Endothelial cell of umbilical vein (primary cell): ENCODE measurements around the gene CMTM8. TPM values are rescaled to one million over a fixed set of nuclear protein-coding genes. Genes with fewer than 3 reads are reported as not detected.

ENCODE experiments used
- BruUV-seq: library from RNA; stranded (reverse); fragments of 400-500 nt; replicated peaks from 2 replicates; lab custom pipeline; 2021; lab: Mats Ljungman, UMichigan
- CTCF ChIA-PET: fragments of 300-600, 350-600 bp; sonication (Branson Sonifier 250); formaldehyde crosslinking; loops from one replicate; lab custom pipeline; 2021; ENCODE audit warnings: antibody characterized with exemption, inconsistent platforms; lab: Charles Lee
- POLR2A ChIA-PET: fragments of 300-600, 350-600 bp; sonication (Branson Sonifier 250); formaldehyde crosslinking; loops from one replicate; lab custom pipeline; 2021; ENCODE audit warnings: antibody characterized with exemption, inconsistent platforms; lab: Charles Lee
- DNase-seq: peaks from one replicate; pipeline ENCODE4 v3.0.0-alpha.2; 2011; ENCODE audit warnings: low read depth, low spot score
- FAIRE-seq: peaks from 2 replicates; lab custom pipeline; 2011; peaks lifted over from hg19 to GRCh38; lab: Jason Lieb, UNC
- H2AFZ ChIP-seq: 2 replicates; pipeline ENCODE4 v1.6.0; 2012; ENCODE audit warnings: low read depth, low read length, control low read depth, inconsistent platforms
- H3K27ac ChIP-seq: 2 replicates; pipeline ENCODE4 v1.5.1; 2011; ENCODE audit warnings: low read depth, mild to moderate bottlenecking, control low read depth, low read length, moderate library complexity; ENCODE audit not compliant: insufficient read depth
- H3K27me3 ChIP-seq, 2 experiments: 2 replicates each; pipeline versions ENCODE4 v1.6.0 to v1.6.1; 2011; ENCODE audit warnings: low read length in 2 of 2, mixed read lengths in 1 of 2; ENCODE audit not compliant: control insufficient read depth in 2 of 2, insufficient read depth in 2 of 2
- H3K36me3 ChIP-seq, 2 experiments: 2 replicates in 1 of 2; 3 replicates in 1 of 2; pipeline ENCODE4 v1.5.1; 2011; ENCODE audit warnings: low read length in 2 of 2, mild to moderate bottlenecking in 1 of 2, moderate library complexity in 1 of 2; ENCODE audit not compliant: control insufficient read depth in 2 of 2, insufficient read depth in 2 of 2; ENCODE audit errors: extremely low read depth in 1 of 2
- H3K4me1 ChIP-seq: 3 replicates; pipeline ENCODE4 v1.5.1; 2011; ENCODE audit warnings: mild to moderate bottlenecking, low read length; ENCODE audit not compliant: control insufficient read depth, insufficient read depth; ENCODE audit errors: extremely low read depth
- H3K4me2 ChIP-seq: 2 replicates; pipeline ENCODE4 v1.6.1; 2011; ENCODE audit warnings: low read length, control low read depth, mixed read lengths; ENCODE audit not compliant: insufficient read depth
- H3K4me3 ChIP-seq, 3 experiments: fragments of 200-600 bp in 1 of 3; sonication (generic), shearing (Covaris generic) in 1 of 3; replicated peaks in 1 of 3; 2 replicates each; pipeline ENCODE4 v1.5.1; 2011 to 2016; ENCODE audit warnings: control low read depth in 3 of 3, low read length in 3 of 3, mild to moderate bottlenecking in 2 of 3, inconsistent platforms in 1 of 3, low read depth in 1 of 3, moderate library complexity in 1 of 3; ENCODE audit not compliant: insufficient read depth in 1 of 3
- H3K79me2 ChIP-seq: 2 replicates; pipeline ENCODE4 v1.6.0; 2012; ENCODE audit warnings: low read length, inconsistent platforms; ENCODE audit not compliant: control insufficient read depth, insufficient read depth
- H3K9ac ChIP-seq: replicated peaks from 2 replicates; pipeline ENCODE3; 2011; ENCODE audit warnings: low read length, control low read depth; ENCODE audit not compliant: insufficient read depth; ENCODE audit errors: extremely low read depth
- H3K9me1 ChIP-seq: replicated peaks from 3 replicates; pipeline ENCODE4 v1.6.0; 2011; ENCODE audit warnings: mild to moderate bottlenecking, low read length; ENCODE audit not compliant: control insufficient read depth, insufficient read depth; ENCODE audit errors: extremely low read depth
- H3K9me3 ChIP-seq: replicated peaks from 2 replicates; pipeline ENCODE4 v1.5.1; 2012; ENCODE audit warnings: low read length, inconsistent platforms; ENCODE audit not compliant: control insufficient read depth, insufficient read depth
- H4K20me1 ChIP-seq: replicated peaks from 2 replicates; pipeline ENCODE3; 2011; ENCODE audit warnings: mild to moderate bottlenecking, low read length; ENCODE audit not compliant: control insufficient read depth, insufficient read depth; ENCODE audit errors: extremely low read depth
- EZH2 ChIP-seq: IDR thresholded peaks from 2 replicates; pipeline ENCODE4 v1.6.1; 2012; ENCODE audit warnings: borderline replicate concordance, low read depth, mild to moderate bottlenecking, moderate library complexity, low read length, inconsistent platforms; ENCODE audit not compliant: severe bottlenecking
- FOS ChIP-seq: IDR thresholded peaks from 2 replicates; pipeline ENCODE4 v1.6.1; 2011; ENCODE audit warnings: mild to moderate bottlenecking, low read length, moderate library complexity, borderline replicate concordance; ENCODE audit not compliant: insufficient read depth
- GATA2 ChIP-seq: IDR thresholded peaks from 2 replicates; pipeline ENCODE4 v1.7.0; 2011; ENCODE audit warnings: low read depth, mild to moderate bottlenecking, moderate library complexity, mixed read lengths, low read length; ENCODE audit not compliant: insufficient read length, insufficient read depth
- JUN ChIP-seq: IDR thresholded peaks from 2 replicates; pipeline ENCODE4 v1.6.1; 2011; ENCODE audit warnings: borderline replicate concordance, low read depth; ENCODE audit not compliant: insufficient read length, insufficient read depth
- MYC ChIP-seq: IDR thresholded peaks from one replicate; pipeline ENCODE4 v1.6.1; 2011; ENCODE audit warnings: mild to moderate bottlenecking, low read depth, low read length
- POLR2A ChIP-seq: IDR thresholded peaks from 2 replicates; pipeline ENCODE4 v1.6.1; 2012; ENCODE audit warnings: low read depth, mild to moderate bottlenecking, control low read depth, low read length
- POLR2AphosphoS5 ChIP-seq: IDR thresholded peaks from 2 replicates; pipeline ENCODE4 v1.6.1; 2012; ENCODE audit warnings: low read depth, mild to moderate bottlenecking, control low read depth, low read length, moderate library complexity; ENCODE audit not compliant: insufficient read depth
- dilution Hi-C: fragments of 300-500 bp; cut with MboI; formaldehyde crosslinking; loops from one replicate; pipeline ENCODE4 v1.15.0; 2019; ENCODE audit warnings: low sequenced_read_pairs; ENCODE audit not compliant: extremely low pct_ligation_motif_present
- intact Hi-C: fragments of 100-400 bp; cut with micrococcal nuclease; formaldehyde crosslinking; loops from one replicate; pipeline ENCODE4 v1.10.0; 2022
- polyA plus RNA-seq, 4 experiments: library from polyadenylated mRNA; depleted of rRNA in 3 of 4; stranded (reverse) in 3 of 4; unstranded in 1 of 4; fragments of >200 nt; gene quantifications; 2 replicates each; pipeline versions ENCODE4 v1.2.1 to v1.2.3, GENCODE V29; 2011 to 2012; ENCODE audit warnings: missing spikeins in 1 of 4
- total RNA-seq: library from RNA; stranded (reverse); gene quantifications from 2 replicates; pipeline ENCODE4 v1.2.3, GENCODE V29; 2021
- TF ChIP-seq, protein P1 (sequence below), 2 donors: IDR thresholded peaks; 1 replicate in 1 of 2; 2 replicates in 1 of 2; pipeline ENCODE4 v1.5.1; 2011; ENCODE audit warnings: low read length in 2 of 2, mild to moderate bottlenecking in 2 of 2, moderate library complexity in 2 of 2, control low read depth in 1 of 2, inconsistent platforms in 1 of 2, low read depth in 1 of 2; ENCODE audit not compliant: insufficient read depth in 1 of 2; ENCODE audit errors: extremely low read depth in 1 of 2
- TF ChIP-seq, protein P2 (sequence below): IDR thresholded peaks from 2 replicates; pipeline ENCODE4 v1.6.1; 2011; ENCODE audit not compliant: insufficient read depth, insufficient read length

Gene CMTM8
- total and polyA plus RNA-seq, 2 donors (not counting 3 experiments of a cell fraction or from before 2014, with no cell fraction given) = 7.3 to 11.9 TPM

DNA sequence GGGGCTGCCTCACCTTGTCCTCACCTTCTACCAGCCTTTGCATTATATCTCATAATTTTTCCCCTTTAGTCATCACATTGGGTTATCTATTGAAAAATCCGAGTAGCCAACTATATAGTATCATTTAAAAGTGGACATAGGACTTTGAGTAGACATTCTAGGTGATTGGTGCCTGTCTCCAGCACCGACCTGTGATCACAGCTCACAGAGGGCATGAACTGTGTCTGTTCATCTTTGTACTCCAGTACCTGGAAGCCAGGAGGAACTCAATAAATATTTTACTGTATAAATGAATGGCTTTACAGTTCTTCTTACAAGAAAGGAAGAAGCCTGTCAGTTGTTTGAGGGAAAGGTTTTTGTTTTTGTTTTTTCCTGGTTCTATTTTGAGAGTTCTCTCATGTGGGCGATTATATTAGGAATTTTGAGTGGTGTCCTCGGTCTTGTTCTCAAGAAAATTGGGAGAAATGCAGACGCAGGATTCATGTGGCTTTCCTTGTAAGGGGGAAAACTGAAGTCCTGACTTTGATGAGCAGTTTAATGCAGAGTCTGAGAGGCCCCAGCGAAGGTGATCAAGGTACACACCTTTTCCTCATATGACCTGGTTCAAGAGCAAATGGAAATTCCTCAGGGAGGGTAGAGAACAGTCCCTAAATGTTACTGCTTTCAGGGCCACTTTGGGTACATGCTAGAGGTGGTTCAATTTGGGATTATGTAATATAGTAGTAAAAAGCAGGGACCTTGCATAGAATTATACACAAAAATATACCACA, 46.1 kb downstream of the CMTM8 start:
- no peak for FAIRE-seq
- dilution Hi-C loops = no loop called here
- TF ChIP-seq JUN (no peak), FOS (no peak), MYC (no peak), EZH2 (no peak), POLR2A (no peak), GATA2 (no peak), POLR2AphosphoS5 (no peak)
- TF ChIP-seq, protein P1, sequence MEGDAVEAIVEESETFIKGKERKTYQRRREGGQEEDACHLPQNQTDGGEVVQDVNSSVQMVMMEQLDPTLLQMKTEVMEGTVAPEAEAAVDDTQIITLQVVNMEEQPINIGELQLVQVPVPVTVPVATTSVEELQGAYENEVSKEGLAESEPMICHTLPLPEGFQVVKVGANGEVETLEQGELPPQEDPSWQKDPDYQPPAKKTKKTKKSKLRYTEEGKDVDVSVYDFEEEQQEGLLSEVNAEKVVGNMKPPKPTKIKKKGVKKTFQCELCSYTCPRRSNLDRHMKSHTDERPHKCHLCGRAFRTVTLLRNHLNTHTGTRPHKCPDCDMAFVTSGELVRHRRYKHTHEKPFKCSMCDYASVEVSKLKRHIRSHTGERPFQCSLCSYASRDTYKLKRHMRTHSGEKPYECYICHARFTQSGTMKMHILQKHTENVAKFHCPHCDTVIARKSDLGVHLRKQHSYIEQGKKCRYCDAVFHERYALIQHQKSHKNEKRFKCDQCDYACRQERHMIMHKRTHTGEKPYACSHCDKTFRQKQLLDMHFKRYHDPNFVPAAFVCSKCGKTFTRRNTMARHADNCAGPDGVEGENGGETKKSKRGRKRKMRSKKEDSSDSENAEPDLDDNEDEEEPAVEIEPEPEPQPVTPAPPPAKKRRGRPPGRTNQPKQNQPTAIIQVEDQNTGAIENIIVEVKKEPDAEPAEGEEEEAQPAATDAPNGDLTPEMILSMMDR (IDR thresholded peaks at IDR 0.05; ENCODE audit: extremely low read depth in 1 of 2, insufficient read depth in 1 of 2, low read depth in 1 of 2, low read length in 2 of 2) = no peak
- TF ChIP-seq, protein P2, sequence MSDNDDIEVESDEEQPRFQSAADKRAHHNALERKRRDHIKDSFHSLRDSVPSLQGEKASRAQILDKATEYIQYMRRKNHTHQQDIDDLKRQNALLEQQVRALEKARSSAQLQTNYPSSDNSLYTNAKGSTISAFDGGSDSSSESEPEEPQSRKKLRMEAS = no peak

More for the DNA sequence above, 46.1 kb downstream of the CMTM8 start:
- Histone ChIP-seq H3K9me3 (no peaks in the 10 kb centered on the region), H4K20me1 (no peaks in the 10 kb centered on the region), H3K27ac (no peak overlapping the region), H3K9ac (no peak overlapping the region), H3K27me3 (no peaks in the 10 kb centered on the region), H3K79me2 (no peaks in the 10 kb centered on the region), H3K4me3 (no peak overlapping the region), H2AFZ (no peak overlapping the region), H3K9me1 (no peaks in the 10 kb centered on the region), H3K4me2 (no peak overlapping the region), H3K4me1 (peaks cover 7% of the 10 kb centered on the region), H3K36me3 (no peaks in the 10 kb centered on the region)
- no peak for DNase-seq
- POLR2A ChIA-PET = no interaction called here
- BruUV-seq = no TSS peak
- intact Hi-C loops = no loop called here
- CTCF ChIA-PET = no interaction called here
